Natural killer cell (primary cell): ENCODE results near the gene CAPN13. TPM values are rescaled to one million over a fixed set of nuclear protein-coding genes. Genes with fewer than 3 reads are reported as not detected.

Experiments
- ATAC-seq, 3 donors: fragments of 150-1000 bp in 2 of 3; fragments of 200-7000 bp in 1 of 3; cut with Tn5 transposase; 1 replicate in 1 of 3; 2 replicates in 2 of 3; pipeline ENCODE4 v1.10.0; 2021; ENCODE audit warnings: mild to moderate bottlenecking in 2 of 3, moderate library complexity in 2 of 3
- DNase-seq, 2 donors: peaks; one replicate each; pipeline versions ENCODE4 v3.0.0 to v3.0.0-alpha.2; 2013 to 2021; ENCODE audit warnings: mixed read lengths in 1 of 2
- H3K27ac ChIP-seq: one replicate; pipeline ENCODE4 v1.5.1; 2013; ENCODE audit warnings: mild to moderate bottlenecking, low read length
- H3K27me3 ChIP-seq: one replicate; pipeline ENCODE4 v1.6.1; 2013; ENCODE audit warnings: low read length; ENCODE audit not compliant: control insufficient read depth, insufficient read depth
- H3K36me3 ChIP-seq: one replicate; pipeline ENCODE4 v1.6.1; 2013; ENCODE audit warnings: low read length; ENCODE audit not compliant: control insufficient read depth, insufficient read depth
- H3K4me1 ChIP-seq: one replicate; pipeline ENCODE4 v1.6.1; 2013; ENCODE audit warnings: low read length; ENCODE audit not compliant: control insufficient read depth, insufficient read depth
- H3K4me3 ChIP-seq: one replicate; pipeline ENCODE4 v1.5.1; 2013; ENCODE audit warnings: low read length
- H3K9me3 ChIP-seq: one replicate; pipeline ENCODE4 v1.6.1; 2013; ENCODE audit warnings: low read length; ENCODE audit not compliant: control insufficient read depth, insufficient read depth
- H3K27ac Mint-ChIP-seq, 2 donors: one replicate each; pipeline ENCODE4 v1.8.0; 2022; ENCODE audit warnings: mild to moderate bottlenecking in 2 of 2, mixed read lengths in 2 of 2, moderate library complexity in 1 of 2
- H3K27me3 Mint-ChIP-seq, 2 donors: one replicate each; pipeline ENCODE4 v1.8.0; 2022; ENCODE audit warnings: low read depth in 2 of 2, mixed read lengths in 2 of 2
- H3K36me3 Mint-ChIP-seq: one replicate; pipeline ENCODE4 v1.8.0; 2022; ENCODE audit warnings: mixed read lengths
- H3K4me1 Mint-ChIP-seq, 2 donors: one replicate each; pipeline ENCODE4 v1.8.0; 2022; ENCODE audit warnings: mixed read lengths in 2 of 2
- H3K4me3 Mint-ChIP-seq: one replicate; pipeline ENCODE4 v1.8.0; 2022; ENCODE audit warnings: mild to moderate bottlenecking, moderate library complexity, mixed read lengths
- H3K9me3 Mint-ChIP-seq, 2 donors: one replicate each; pipeline ENCODE4 v1.8.0; 2022; ENCODE audit warnings: mixed read lengths in 2 of 2
- CTCF ChIP-seq: fragments of 200-600 bp; IDR thresholded peaks from one replicate; pipeline ENCODE4 v1.8.0; 2022; ENCODE audit warnings: antibody characterized with exemption
- WGBS: methylation state at CpG from one replicate; pipeline ENCODE4 v1.1.7; 2013; ENCODE audit warnings: missing lambda C conversion rate; ENCODE audit not compliant: insufficient coverage; 5-methylcytosine and 5-hydroxymethylcytosine counted together
- intact Hi-C: fragments of 100-400 bp; cut with micrococcal nuclease; formaldehyde crosslinking; loops from one replicate; pipeline ENCODE4 v1.14.2; 2022
- total RNA-seq, 4 donors: library from RNA; stranded (reverse); fragments of 120-200 nt in 1 of 4; gene quantifications; one replicate each; pipeline versions ENCODE4 v1.2.3 to v1.2.4, GENCODE V29; 2013 to 2022

CAPN13 gene
- total RNA-seq, 3 donors from 2014 or later (not counting 1 experiment from before 2014, with no cell fraction given): not detected

DNA sequence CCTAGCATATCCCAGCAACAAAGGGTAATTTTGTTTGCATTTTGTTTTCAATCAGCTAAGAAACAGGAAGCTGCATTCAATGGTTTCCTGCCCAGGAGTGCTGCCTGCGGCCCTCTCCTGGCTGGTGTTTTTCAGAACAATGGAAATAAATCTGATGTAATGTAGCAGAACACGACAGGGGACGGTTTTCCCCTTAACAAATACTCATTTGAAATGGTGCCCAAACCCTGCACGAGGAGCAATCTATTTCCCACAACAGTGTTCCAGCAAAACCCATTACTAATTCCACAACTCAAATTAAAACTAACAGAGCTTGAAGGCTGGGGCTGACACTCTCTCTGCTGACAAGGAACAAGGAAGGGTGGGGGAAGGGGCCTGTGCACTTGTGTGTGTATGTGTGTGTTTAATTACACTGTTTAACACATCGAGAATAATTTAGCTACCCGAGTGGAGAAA lies 8.7 kb downstream of the CAPN13 start:
- H3K27ac ChIP-seq: no peak overlapping the region
- H3K27ac Mint-ChIP-seq: no peak overlapping the region
- H3K36me3 ChIP-seq: no peaks in the 10 kb centered on the region
- H3K4me1 Mint-ChIP-seq: no peaks in the 10 kb centered on the region
- H3K9me3 Mint-ChIP-seq: no peaks in the 10 kb centered on the region
- WGBS: 3% methylated on average over 5 of the region's 6 CpGs
- H3K27me3 Mint-ChIP-seq: peaks cover 8 to 9% of the 10 kb centered on the region in 2 donors
- no peak for ATAC-seq
- no peak overlapping the region for H3K4me3 ChIP-seq
- H3K4me3 Mint-ChIP-seq: no peak overlapping the region
- intact Hi-C loops: no loop called here
- no peaks in the 10 kb centered on the region for H3K4me1 ChIP-seq
- no peaks in the 10 kb centered on the region for H3K36me3 Mint-ChIP-seq
- no peak for TF ChIP-seq CTCF
- DNase-seq: no peak
- no peaks in the 10 kb centered on the region for H3K27me3 ChIP-seq
- no peaks in the 10 kb centered on the region for H3K9me3 ChIP-seq

DNA sequence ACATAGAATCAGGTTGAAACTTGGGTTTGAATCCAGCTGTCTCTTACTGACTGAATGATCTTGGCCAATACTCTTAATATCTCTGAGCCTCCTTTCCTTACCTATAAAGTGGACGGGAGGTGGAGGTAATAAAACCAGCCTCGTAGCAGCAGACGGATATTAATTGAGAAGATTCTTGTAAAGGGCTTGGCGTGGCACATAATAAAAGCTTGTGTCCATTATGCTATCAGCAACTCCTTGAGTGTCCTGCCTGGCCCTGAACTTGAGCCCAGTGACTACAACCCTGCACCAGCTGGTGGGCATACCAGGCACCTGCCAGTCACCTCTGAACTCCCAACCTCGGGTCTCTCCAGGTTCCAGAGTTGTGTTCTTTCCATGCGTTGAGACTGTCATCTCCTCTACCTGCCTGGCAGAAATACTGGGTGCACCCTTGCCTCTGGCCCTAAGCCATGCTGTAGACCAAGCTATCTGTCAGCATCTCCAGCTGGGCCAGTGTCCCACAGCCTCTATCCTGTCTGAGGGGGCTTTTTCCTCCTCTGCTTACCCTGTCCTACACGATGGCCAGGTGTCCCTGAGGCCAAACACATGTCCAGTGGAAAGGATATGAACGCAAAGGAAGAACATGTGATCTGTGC lies 9.7 kb downstream of the CAPN13 start:
- intact Hi-C loops: no loop called here

DNA sequence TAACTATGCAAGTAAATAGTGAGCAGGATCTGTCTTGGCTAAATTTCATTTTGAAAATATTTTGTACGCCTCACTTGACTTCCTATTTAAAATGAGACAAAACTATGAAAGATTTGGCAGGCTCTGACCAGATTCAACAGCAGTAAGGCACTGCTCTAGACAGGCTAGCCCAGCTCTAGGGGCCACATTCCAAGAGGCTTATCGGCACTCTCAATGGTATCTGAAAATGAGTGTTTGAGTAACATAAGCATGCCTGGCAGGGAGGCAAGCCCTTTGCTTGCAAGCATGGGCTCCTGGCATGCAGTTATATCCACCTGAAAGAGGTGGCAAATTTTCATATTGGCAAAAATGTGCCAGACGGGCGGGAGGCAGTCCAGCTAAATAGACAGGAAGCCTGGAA lies 10.5 kb downstream of the CAPN13 start:
- H3K36me3 ChIP-seq: no peaks in the 10 kb centered on the region
- WGBS: 89% methylated on average over 4 of the region's 4 CpGs

More for the DNA sequence above, 9.7 kb downstream of the CAPN13 start:
- H3K9me3 ChIP-seq: no peaks in the 10 kb centered on the region
- Mint-ChIP-seq H3K4me3 (no peak overlapping the region), H3K4me1 (no peaks in the 10 kb centered on the region), H3K36me3 (no peaks in the 10 kb centered on the region), H3K9me3 (no peaks in the 10 kb centered on the region), H3K27ac (no peak overlapping the region), H3K27me3 (peaks cover 9 to 17% of the 10 kb centered on the region in 2 donors)
- 91% methylated on average over 8 of the region's 8 CpGs for WGBS
- H3K27ac ChIP-seq: no peak overlapping the region
- TF ChIP-seq CTCF: no peak
- DNase-seq (no peak), ATAC-seq (no peak)
- no peak overlapping the region for H3K4me3 ChIP-seq
- H3K36me3 ChIP-seq: no peaks in the 10 kb centered on the region
- no peaks in the 10 kb centered on the region for H3K4me1 ChIP-seq
- H3K27me3 ChIP-seq: no peaks in the 10 kb centered on the region

More for the DNA sequence above, 10.5 kb downstream of the CAPN13 start:
- TF ChIP-seq CTCF: no peak
- Histone ChIP-seq H3K27me3 (peaks cover 2% of the 10 kb centered on the region), H3K4me3 (no peak overlapping the region), H3K4me1 (no peaks in the 10 kb centered on the region), H3K27ac (no peak overlapping the region), H3K9me3 (no peaks in the 10 kb centered on the region)
- DNase-seq (no peak), ATAC-seq (no peak)
- Mint-ChIP-seq H3K9me3 (no peaks in the 10 kb centered on the region), H3K27me3 (peaks cover 8 to 25% of the 10 kb centered on the region in 2 donors), H3K4me1 (no peaks in the 10 kb centered on the region), H3K36me3 (no peaks in the 10 kb centered on the region), H3K27ac (no peak overlapping the region), H3K4me3 (no peak overlapping the region)
- intact Hi-C loops: no loop called here
